H1 (cell line): ENCODE data around the gene MMP21. TPM values are rescaled to one million over a fixed set of nuclear protein-coding genes. Genes with fewer than 3 reads are reported as not detected.

Experiments used
- CTCF ChIA-PET: fragments of 300-600 bp; sonication (Branson Sonifier 250); formaldehyde crosslinking; loops from one replicate; lab custom pipeline; 2021; ENCODE audit not compliant: partially characterized antibody; lab: Charles Lee
- POLR2A ChIA-PET: fragments of 300-600 bp; sonication (Branson Sonifier 250); formaldehyde crosslinking; loops from one replicate; lab custom pipeline; 2021; ENCODE audit warnings: inconsistent platforms; ENCODE audit not compliant: partially characterized antibody; lab: Charles Lee
- DNase-seq, 2 experiments: peaks; one replicate each; pipeline versions ENCODE4 v3.0.0 to v3.0.0-alpha.2; 2010 to 2022; ENCODE audit warnings: low spot score in 2 of 2, low read depth in 1 of 2, mixed read lengths in 1 of 2
- FAIRE-seq: peaks from 2 replicates; lab custom pipeline; 2011; peaks lifted over from hg19 to GRCh38; lab: Jason Lieb, UNC
- H2AFZ ChIP-seq: 2 replicates; pipeline ENCODE4 v1.8.1; 2012; ENCODE audit warnings: low read length, inconsistent platforms
- H2AK5ac ChIP-seq: 2 replicates; pipeline ENCODE4 v1.6.1; 2013; ENCODE audit warnings: low read depth, low read length
- H2BK120ac ChIP-seq: replicated peaks from 2 replicates; pipeline ENCODE3; 2013; ENCODE audit warnings: low read depth, low read length, inconsistent platforms
- H2BK12ac ChIP-seq: 2 replicates; pipeline ENCODE4 v1.6.1; 2013; ENCODE audit warnings: low read depth, low read length
- H2BK15ac ChIP-seq: 2 replicates; pipeline ENCODE4 v1.6.1; 2013; ENCODE audit warnings: low read length
- H2BK20ac ChIP-seq: 2 replicates; pipeline ENCODE4 v1.6.1; 2013; ENCODE audit warnings: low read length
- H2BK5ac ChIP-seq: 2 replicates; pipeline ENCODE4 v1.6.1; 2013; ENCODE audit warnings: low read depth, low read length
- H3K14ac ChIP-seq: 2 replicates; pipeline ENCODE4 v1.6.1; 2013; ENCODE audit warnings: inconsistent platforms; ENCODE audit not compliant: insufficient read length
- H3K18ac ChIP-seq: 2 replicates; pipeline ENCODE4 v1.6.1; 2013; ENCODE audit warnings: low read length; ENCODE audit errors: extremely low read depth
- H3K23ac ChIP-seq: 2 replicates; pipeline ENCODE4 v1.6.1; 2013; ENCODE audit warnings: inconsistent platforms; ENCODE audit not compliant: insufficient read length
- H3K23me2 ChIP-seq: 2 replicates; pipeline ENCODE4 v1.6.1; 2013; ENCODE audit warnings: low read depth, low read length
- H3K27ac ChIP-seq: 2 replicates; pipeline ENCODE4 v1.6.1; 2011; ENCODE audit warnings: low read depth, low read length, inconsistent platforms
- H3K27me3 ChIP-seq, 4 experiments: replicated peaks in 1 of 4; 1 replicate in 1 of 4; 2 replicates in 3 of 4; pipeline versions ENCODE4 v1.6.1 to v1.8.1; 2011 to 2013; ENCODE audit warnings: low read length in 3 of 4, mild to moderate bottlenecking in 3 of 4, inconsistent platforms in 2 of 4, mixed read lengths in 2 of 4, moderate library complexity in 1 of 4; ENCODE audit not compliant: control insufficient read depth in 3 of 4, insufficient read depth in 3 of 4; ENCODE audit errors: extremely low read depth in 1 of 4
- H3K36me3 ChIP-seq, 4 experiments: 2 replicates each; pipeline versions ENCODE4 v1.6.1 to v1.8.1; 2011 to 2013; ENCODE audit warnings: mild to moderate bottlenecking in 4 of 4, low read length in 3 of 4, moderate library complexity in 2 of 4, control low read depth in 1 of 4, inconsistent platforms in 1 of 4; ENCODE audit not compliant: insufficient read depth in 4 of 4, control insufficient read depth in 2 of 4
- H3K4ac ChIP-seq: replicated peaks from 2 replicates; pipeline ENCODE3; 2013; ENCODE audit warnings: low read length, low read depth, mixed read lengths, inconsistent platforms; ENCODE audit not compliant: insufficient read length
- H3K4me1 ChIP-seq, 4 experiments: replicated peaks in 1 of 4; 1 replicate in 1 of 4; 2 replicates in 3 of 4; pipeline versions ENCODE4 v1.6.1 to v1.8.1; 2011 to 2013; ENCODE audit warnings: low read length in 3 of 4, inconsistent platforms in 2 of 4, mixed read lengths in 1 of 4; ENCODE audit not compliant: insufficient read depth in 4 of 4, control insufficient read depth in 3 of 4
- H3K4me2 ChIP-seq, 2 experiments: 2 replicates each; pipeline versions ENCODE4 v1.6.1 to v1.8.1; 2011 to 2013; ENCODE audit warnings: low read depth in 2 of 2, low read length in 2 of 2, control low read depth in 1 of 2, inconsistent platforms in 1 of 2, mild to moderate bottlenecking in 1 of 2; ENCODE audit not compliant: insufficient read depth in 1 of 2
- H3K4me3 ChIP-seq, 4 experiments: fragments of 200-600, 300-600 bp in 1 of 4; sonication (generic), shearing (Covaris generic), sonication (Bioruptor Twin) in 1 of 4; 2 replicates each; pipeline versions ENCODE4 v1.5.1 to v1.8.1; 2011 to 2016; ENCODE audit warnings: low read length in 4 of 4, low read depth in 3 of 4, control low read depth in 2 of 4, inconsistent platforms in 2 of 4, mild to moderate bottlenecking in 2 of 4, mixed read lengths in 1 of 4, moderate library complexity in 1 of 4; ENCODE audit not compliant: insufficient read depth in 2 of 4; ENCODE audit errors: extremely low read depth in 1 of 4
- H3K56ac ChIP-seq: replicated peaks from 2 replicates; pipeline ENCODE3; 2013; ENCODE audit warnings: low read depth, mild to moderate bottlenecking, mixed read lengths, low read length, inconsistent platforms; ENCODE audit not compliant: insufficient read length
- H3K79me1 ChIP-seq: 2 replicates; pipeline ENCODE4 v1.6.1; 2013; ENCODE audit warnings: low read depth, low read length, control low read depth
- H3K79me2 ChIP-seq, 2 experiments: 2 replicates each; pipeline versions ENCODE4 v1.6.1 to v1.8.1; 2012 to 2013; ENCODE audit warnings: low read length in 2 of 2, mild to moderate bottlenecking in 2 of 2, inconsistent platforms in 1 of 2; ENCODE audit not compliant: insufficient read depth in 2 of 2, control insufficient read depth in 1 of 2
- H3K9ac ChIP-seq, 4 experiments: replicated peaks in 1 of 4; 1 replicate in 1 of 4; 2 replicates in 3 of 4; pipeline versions ENCODE4 v1.6.1 to v1.8.1; 2011 to 2013; ENCODE audit warnings: low read depth in 3 of 4, low read length in 3 of 4, control low read depth in 2 of 4, mild to moderate bottlenecking in 2 of 4, moderate library complexity in 2 of 4, inconsistent platforms in 1 of 4; ENCODE audit errors: extremely low read depth in 1 of 4
- H3K9me3 ChIP-seq, 2 experiments: 2 replicates each; pipeline versions ENCODE4 v1.6.1 to v1.8.1; 2012 to 2013; ENCODE audit warnings: mild to moderate bottlenecking in 2 of 2, moderate library complexity in 2 of 2, control low read depth in 1 of 2, inconsistent platforms in 1 of 2, low read depth in 1 of 2, low read length in 1 of 2, mixed read lengths in 1 of 2; ENCODE audit not compliant: insufficient read depth in 2 of 2
- H4K20me1 ChIP-seq, 2 experiments: replicated peaks in 1 of 2; 2 replicates each; pipeline versions ENCODE3 to v1.8.1; 2011 to 2013; ENCODE audit warnings: inconsistent platforms in 2 of 2, low read length in 2 of 2, mild to moderate bottlenecking in 1 of 2; ENCODE audit not compliant: insufficient read depth in 2 of 2, control insufficient read depth in 1 of 2
- H4K5ac ChIP-seq: 2 replicates; pipeline ENCODE4 v1.6.1; 2013; ENCODE audit warnings: low read length, low read depth, mixed read lengths, inconsistent platforms; ENCODE audit not compliant: insufficient read length
- H4K8ac ChIP-seq: 2 replicates; pipeline ENCODE4 v1.8.0; 2013; ENCODE audit warnings: mild to moderate bottlenecking, moderate library complexity, low read length, inconsistent platforms; ENCODE audit not compliant: insufficient read depth; ENCODE audit errors: extremely low read depth
- H4K91ac ChIP-seq: replicated peaks from 2 replicates; pipeline ENCODE3; 2013; ENCODE audit warnings: low read length, mixed read lengths, inconsistent platforms; ENCODE audit not compliant: insufficient read length
- ASH2L ChIP-seq: fragments of 200-600, 300-600 bp; sonication (generic); IDR thresholded peaks from one replicate; pipeline ENCODE4 v1.7.1; 2017; ENCODE audit warnings: low read length
- ATF3 ChIP-seq: IDR thresholded peaks from 2 replicates; pipeline ENCODE4 v1.6.1; 2011; ENCODE audit warnings: low read depth, mild to moderate bottlenecking, low read length; ENCODE audit not compliant: insufficient read depth
- E2F6 ChIP-seq: IDR thresholded peaks from 2 replicates; pipeline ENCODE4 v1.6.1; 2012; ENCODE audit warnings: inconsistent platforms
- FOSL1 ChIP-seq: IDR thresholded peaks from 2 replicates; pipeline ENCODE4 v1.6.1; 2011; ENCODE audit warnings: mild to moderate bottlenecking, low read depth, low read length, moderate library complexity; ENCODE audit not compliant: insufficient read depth
- GABPA ChIP-seq: IDR thresholded peaks from 2 replicates; pipeline ENCODE4 v1.6.1; 2011; ENCODE audit warnings: mild to moderate bottlenecking, low read length, moderate library complexity, borderline replicate concordance; ENCODE audit not compliant: insufficient read depth
- KDM1A ChIP-seq: fragments of 200-600, 300-600 bp; sonication (generic); IDR thresholded peaks from 2 replicates; pipeline ENCODE4 v1.7.1; 2016; ENCODE audit warnings: mild to moderate bottlenecking, low read length, borderline replicate concordance
- KDM5A ChIP-seq: fragments of 200-600 bp; IDR thresholded peaks from 2 replicates; pipeline ENCODE4 v1.7.1; 2012; ENCODE audit warnings: mild to moderate bottlenecking, low read length, inconsistent platforms, mixed read lengths
- NANOG ChIP-seq: IDR thresholded peaks from 2 replicates; pipeline ENCODE4 v1.6.1; 2011; ENCODE audit warnings: low read length, low read depth, mild to moderate bottlenecking, inconsistent platforms; ENCODE audit not compliant: insufficient read depth, poor library complexity, severe bottlenecking
- POLR2AphosphoS5 ChIP-seq: IDR thresholded peaks from 2 replicates; pipeline ENCODE4 v1.6.1; 2011; ENCODE audit warnings: low read depth, low read length
- POU5F1 ChIP-seq: IDR thresholded peaks from 2 replicates; pipeline ENCODE4 v1.6.1; 2011; ENCODE audit warnings: low read depth, mild to moderate bottlenecking, low read length, moderate library complexity
- TEAD4 ChIP-seq: IDR thresholded peaks from 2 replicates; pipeline ENCODE4 v1.6.1; 2012; ENCODE audit warnings: low read depth, low read length, inconsistent platforms, mixed read lengths
- WGBS, 2 experiments: shearing (Covaris generic) in 1 of 2; methylation state at CpG; one replicate each; pipeline versions ENCODE4 v1.1.6 to v1.1.7; 2013 to 2015; ENCODE audit warnings: low lambda C conversion rate in 2 of 2, mixed read lengths in 2 of 2, inconsistent platforms in 1 of 2, low coverage in 1 of 2, missing lambda C conversion rate in 1 of 2; ENCODE audit not compliant: insufficient replicate concordance in 2 of 2, insufficient coverage in 1 of 2, insufficient read length in 1 of 2; ENCODE audit errors: extremely low coverage in 1 of 2, missing lambda C conversion rate in 1 of 2; 5-methylcytosine and 5-hydroxymethylcytosine counted together
- polyA plus RNA-seq, 7 experiments: library from polyadenylated mRNA; depleted of rRNA in 3 of 7; stranded (reverse) in 5 of 7; unstranded in 2 of 7; fragments of >200 nt in 5 of 7; fragments of 200-250 nt in 2 of 7; gene quantifications; 1 replicate in 5 of 7; 2 replicates in 1 of 7; 4 replicates in 1 of 7; pipeline versions ENCODE4 v1.2.1 to v1.2.3, GENCODE V29; 2011 to 2013; ENCODE audit warnings: missing spikeins in 2 of 7, mixed read lengths in 2 of 7
- total RNA-seq: library from RNA; stranded (reverse); fragmentation: NEBNext Ultra II Directional; extraction: Animal tissue kit (Norgen Biotek cat#: 25700); gene quantifications from 2 replicates; pipeline ENCODE4 v1.2.1, GENCODE V29; 2021
- TF ChIP-seq, protein P1 (sequence below): IDR thresholded peaks from 2 replicates; pipeline ENCODE4 v1.6.1; 2011; ENCODE audit warnings: low read length, improper control_type of control experiment

Gene MMP21
- total and polyA plus RNA-seq, 2 of the 8 experiments (the other 6 are each of a cell fraction or from before 2014, with no cell fraction given) = not detected

DNA sequence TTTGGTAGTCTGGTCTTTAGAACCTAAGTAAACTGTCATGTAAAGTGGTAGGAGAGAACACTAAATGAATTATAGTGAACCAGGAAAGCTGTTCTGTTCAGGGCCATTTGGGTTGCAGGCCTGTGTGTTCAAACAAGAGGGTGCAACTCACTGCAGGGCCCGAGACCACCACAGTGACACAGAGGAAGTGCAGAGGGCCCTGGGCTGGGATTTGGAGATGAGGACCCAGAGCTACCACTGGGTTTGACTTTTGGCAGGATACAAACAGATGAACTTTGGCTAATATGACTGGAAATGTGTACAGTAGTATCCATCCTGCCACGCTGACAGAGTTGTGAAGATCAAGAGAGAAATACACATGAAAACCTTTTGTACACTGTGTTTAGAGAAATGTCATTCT, 9.8 kb downstream of the MMP21 start:
- ChIA-PET CTCF (no interaction called here), POLR2A (interaction anchor here (1.2 to 1.3 kb wide), 2 partner anchors 12 to 32 kb away, joined by 3 read pairs; no protein-coding TSS in a partner anchor)
- H2AK5ac ChIP-seq = no peak overlapping the region
- no peak overlapping the region for H3K23ac ChIP-seq
- H2BK120ac ChIP-seq = no peak overlapping the region
- no peak overlapping the region for H2BK12ac ChIP-seq
- FAIRE-seq (no peak), DNase-seq (no peak)
- no peak overlapping the region for H4K91ac ChIP-seq
- H2BK15ac ChIP-seq = no peak overlapping the region
- no peak overlapping the region for H3K56ac ChIP-seq
- no peak overlapping the region for H2BK5ac ChIP-seq
- no peak overlapping the region for H3K14ac ChIP-seq
- no peak overlapping the region for H3K4me2 ChIP-seq
- no peak overlapping the region for H4K8ac ChIP-seq
- H3K4ac ChIP-seq = no peak overlapping the region
- no peaks in the 10 kb centered on the region for H3K9me3 ChIP-seq
- WGBS, 2 experiments = 86% methylated on average over 2 of the region's 2 CpGs; no CpG with 5 or more reads in 1 of the 2 experiments
- H3K18ac ChIP-seq = no peak overlapping the region
- H3K9ac ChIP-seq = no peak overlapping the region
- H3K27me3 ChIP-seq = no peaks in the 10 kb centered on the region
- H3K79me2 ChIP-seq = no peaks in the 10 kb centered on the region
- H3K4me3 ChIP-seq = no peak overlapping the region
- peaks cover 2 to 25% (median 18%) of the 10 kb centered on the region in 4 experiments; a peak in 7 of 8 replicates for H3K36me3 ChIP-seq
- no peak overlapping the region for H4K5ac ChIP-seq
- no peaks in the 10 kb centered on the region for H3K79me1 ChIP-seq
- H3K23me2 ChIP-seq = no peaks in the 10 kb centered on the region
- H3K4me1 ChIP-seq = peaks cover 0 to 7% (median 3%) of the 10 kb centered on the region in 4 experiments; a peak in 3 of 7 replicates
- H4K20me1 ChIP-seq = peaks cover 0 to 6% of the 10 kb centered on the region in 2 experiments
- H2AFZ ChIP-seq = no peak overlapping the region
- no peak overlapping the region for H2BK20ac ChIP-seq
- no peak overlapping the region for H3K27ac ChIP-seq
- TF ChIP-seq NANOG (no peak), KDM5A (no peak), ATF3 (no peak), E2F6 (no peak), KDM1A (no peak), POU5F1 (no peak), TEAD4 (no peak), GABPA (no peak), FOSL1 (no peak), ASH2L (no peak), POLR2AphosphoS5 (no peak)
- TF ChIP-seq, protein P1, sequence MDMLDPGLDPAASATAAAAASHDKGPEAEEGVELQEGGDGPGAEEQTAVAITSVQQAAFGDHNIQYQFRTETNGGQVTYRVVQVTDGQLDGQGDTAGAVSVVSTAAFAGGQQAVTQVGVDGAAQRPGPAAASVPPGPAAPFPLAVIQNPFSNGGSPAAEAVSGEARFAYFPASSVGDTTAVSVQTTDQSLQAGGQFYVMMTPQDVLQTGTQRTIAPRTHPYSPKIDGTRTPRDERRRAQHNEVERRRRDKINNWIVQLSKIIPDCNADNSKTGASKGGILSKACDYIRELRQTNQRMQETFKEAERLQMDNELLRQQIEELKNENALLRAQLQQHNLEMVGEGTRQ = no peak
